ENCODE measurements around the gene OGDHL. TPM values are rescaled to one million over a fixed set of nuclear protein-coding genes. Genes with fewer than 3 reads are reported as not detected.
"Not testable (repeated sequence)": the region's sequence is repeated elsewhere in the genome, so short reads cannot be mapped to it uniquely, and the experiment has no call there.

The OGDHL gene
- 1.9 TPM for total RNA-seq
- long read RNA-seq, partial matches to known transcripts = 3 of 6 reads
- long read RNA-seq, other reads (novel, unspliced or antisense) = 0 of 6 reads

DNA sequence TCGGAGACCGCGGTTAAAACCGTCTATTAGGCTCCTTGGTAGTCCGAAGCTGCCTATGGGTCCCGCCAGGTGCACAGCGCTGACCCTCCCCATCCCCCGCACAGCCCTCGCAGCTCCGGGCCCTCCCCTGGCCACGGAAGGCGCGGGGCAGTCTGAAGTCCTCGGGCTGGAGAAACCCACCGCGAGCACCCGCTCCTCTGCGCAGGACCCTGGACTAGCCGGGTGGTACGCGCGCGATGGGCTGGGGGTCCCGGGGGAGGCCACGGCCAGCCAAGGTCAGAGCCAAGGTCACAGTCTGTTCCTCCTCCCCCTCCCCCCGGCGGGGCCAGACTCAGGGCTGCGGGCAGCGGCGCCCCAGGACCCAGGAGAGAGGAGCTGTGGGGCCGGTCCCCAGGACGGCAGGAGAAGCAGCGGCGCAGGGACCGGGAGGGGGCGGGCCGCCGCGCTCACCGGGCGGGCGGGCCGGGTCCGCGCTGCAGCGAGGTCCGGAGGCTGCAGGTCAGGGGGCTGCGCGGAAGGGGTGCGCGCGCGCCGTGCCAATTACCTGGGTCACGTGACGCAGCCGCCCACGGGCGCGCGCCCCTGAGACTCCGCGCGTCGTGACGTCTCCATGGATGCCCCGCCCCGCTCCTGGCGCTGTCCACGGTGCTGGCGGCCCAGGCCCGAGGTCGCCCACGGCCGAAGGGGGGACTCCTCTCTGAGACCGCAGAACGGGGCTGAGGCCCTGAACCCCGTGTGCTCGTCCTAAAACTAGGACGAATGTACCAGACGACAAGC is at the start of gene OGDHL:
OGDHL (minus strand) TSS at position 535 of the 777 bp plus-strand sequence. CDS start 3,731 bp downstream, outside the sequence.
- DNase-seq (ENCODE audit: missing footprints) (no peak), ATAC-seq (peak; percentile 79)
- intact Hi-C loops (cut with DNase I) = no loop called here

DNA sequence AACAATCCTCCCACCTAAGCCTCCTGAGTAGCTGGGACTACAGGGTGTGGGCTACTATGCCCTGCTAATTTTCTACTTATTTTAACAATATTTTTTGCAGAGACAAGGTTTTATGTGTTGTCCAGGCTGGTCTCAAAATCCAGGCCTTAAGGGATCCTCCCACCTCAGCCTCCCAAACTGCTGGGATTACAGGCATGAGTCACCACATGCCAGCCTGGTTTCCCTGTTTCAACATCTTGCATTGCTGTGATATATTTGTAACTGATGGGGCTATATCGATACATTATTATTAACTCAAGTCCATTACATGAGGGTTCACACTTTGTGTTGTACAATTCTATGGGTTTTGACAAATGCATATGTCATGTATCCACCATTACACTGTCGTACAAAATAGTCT is 41.9 kb upstream of the OGDHL start:
- DNase-seq (ENCODE audit: missing footprints) (no peak), ATAC-seq (no peak)
- intact Hi-C loops (cut with DNase I) = no loop called here

DNA sequence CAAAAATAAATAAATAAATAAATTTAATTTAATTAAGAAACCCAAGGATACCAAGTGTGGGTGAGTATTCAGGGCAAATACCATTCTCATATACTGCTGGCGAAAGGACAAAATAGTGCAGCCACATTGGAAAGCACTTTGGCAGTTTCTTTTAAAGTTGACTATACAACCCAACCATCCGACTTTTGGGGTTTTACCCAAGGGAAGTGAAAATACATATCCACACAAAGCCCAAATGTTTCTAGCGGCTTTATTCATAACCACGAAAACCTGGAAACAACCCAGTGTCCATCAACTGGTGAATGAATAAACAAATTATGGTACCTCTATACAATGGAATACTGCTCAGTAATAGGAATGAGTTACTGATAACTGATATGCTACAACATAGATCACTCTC is 36.2 kb upstream of the OGDHL start:
- DNase-seq (ENCODE audit: missing footprints) (no peak), ATAC-seq (no peak)
- intact Hi-C loops (cut with DNase I) = no loop called here

DNA sequence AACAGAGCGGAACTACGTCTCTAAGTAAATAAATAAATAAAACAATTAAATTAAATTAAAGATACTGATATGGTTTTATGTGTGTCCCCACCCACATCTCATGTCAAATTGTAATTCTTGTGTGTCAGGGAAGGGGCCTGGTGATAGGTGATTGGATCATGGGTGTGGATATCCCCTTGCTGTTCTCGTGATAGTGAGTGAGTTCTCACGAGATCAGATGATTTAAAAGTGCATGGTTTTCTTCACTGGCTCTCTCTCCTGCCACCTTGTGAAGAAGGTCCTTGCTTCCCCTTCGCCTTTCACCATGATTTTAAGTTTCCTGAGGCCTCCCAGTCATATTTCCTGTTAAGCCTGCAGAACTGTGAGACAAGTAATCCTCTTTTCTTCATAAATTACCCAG is 29.0 kb upstream of the OGDHL start:
- no peak for ATAC-seq

DNA sequence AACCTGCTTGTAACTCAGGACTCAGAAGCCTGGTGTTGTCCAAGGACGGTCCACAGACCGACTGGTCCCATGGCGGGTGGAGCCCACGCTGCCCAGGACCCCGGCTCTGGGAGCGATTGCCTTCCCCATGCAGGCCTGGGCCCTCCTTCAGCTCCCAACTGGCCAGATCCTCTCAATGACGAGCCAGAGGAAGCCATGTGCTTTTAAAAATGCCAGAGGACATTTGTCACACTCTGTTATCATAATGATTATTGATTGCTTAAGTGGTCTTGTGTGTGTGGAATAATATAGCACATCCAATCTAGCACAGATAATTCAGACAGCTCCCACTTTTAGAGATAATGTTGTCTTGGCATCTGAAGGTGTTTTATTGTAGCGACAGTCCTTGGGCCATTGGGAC is 22.6 kb upstream of the OGDHL start:
- no peak for ATAC-seq
- intact Hi-C loops (cut with DNase I) = no loop called here
- no peak for DNase-seq (ENCODE audit: missing footprints)

More for the DNA sequence above, 29.0 kb upstream of the OGDHL start:
- intact Hi-C loops (cut with DNase I) = no loop called here
- DNase-seq (ENCODE audit: missing footprints) = no peak

DNA sequence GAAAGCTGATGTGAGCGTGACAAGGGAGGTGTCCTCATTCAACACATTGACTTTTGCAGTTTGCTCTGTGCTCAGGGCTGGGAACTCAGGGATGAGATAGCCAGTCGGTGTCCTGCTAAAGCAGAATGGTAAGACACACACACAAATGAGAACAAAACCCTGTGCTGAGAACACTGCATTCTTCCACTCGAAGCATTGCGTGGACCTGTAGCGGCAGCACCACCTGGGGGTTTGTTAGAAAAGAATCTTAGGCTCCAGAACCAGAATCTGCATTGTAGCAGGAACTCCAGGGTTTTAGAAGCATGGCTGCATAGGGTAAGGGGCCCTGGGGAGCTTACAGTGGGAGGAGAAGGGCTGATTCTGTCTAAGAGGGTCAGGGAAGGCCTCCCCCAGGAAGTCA is 21.5 kb upstream of the OGDHL start:
- DNase-seq (ENCODE audit: missing footprints) = no peak
- intact Hi-C loops (cut with DNase I) = no loop called here
- no peak for ATAC-seq

DNA sequence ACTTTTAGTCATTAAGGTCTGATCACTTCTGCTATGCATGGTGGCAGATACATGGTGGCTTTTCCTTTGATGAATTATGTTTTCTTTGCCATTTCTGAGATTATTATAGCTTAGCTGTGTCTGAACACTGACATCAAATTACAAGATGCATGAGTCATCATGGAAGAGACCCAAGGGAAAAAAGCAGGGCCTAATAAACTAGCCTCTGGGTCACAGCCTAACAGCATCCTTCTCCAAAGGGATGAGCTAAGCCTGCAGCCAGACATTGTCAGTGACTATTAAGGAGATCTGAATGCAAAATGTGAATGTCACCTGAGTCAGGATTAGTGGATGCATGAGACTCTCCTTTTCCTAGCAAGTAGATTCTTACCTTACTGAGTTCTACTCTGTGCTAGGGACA is 19.1 kb upstream of the OGDHL start:
- intact Hi-C loops (cut with DNase I) = no loop called here
- DNase-seq (ENCODE audit: missing footprints) (no peak), ATAC-seq (no peak)

DNA sequence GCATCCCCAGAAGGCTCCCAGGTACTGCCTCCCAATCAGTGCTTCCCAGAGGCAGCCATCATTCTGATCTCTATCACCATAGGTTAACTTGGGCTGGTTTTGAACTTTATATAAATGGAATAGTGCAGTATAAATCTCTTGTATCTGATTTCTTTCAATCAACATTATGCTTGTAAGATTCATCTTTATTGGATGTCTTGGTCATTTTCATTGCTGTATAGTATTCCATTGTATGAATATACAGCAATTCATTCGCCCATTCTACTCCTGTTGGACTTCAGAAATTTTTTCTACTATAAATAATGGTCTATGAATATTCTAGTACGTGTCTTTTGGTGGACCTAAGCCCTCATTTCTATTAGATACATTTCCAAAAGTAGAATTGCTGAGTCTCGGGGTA is 16.1 kb upstream of the OGDHL start:
- ATAC-seq (no peak), DNase-seq (ENCODE audit: missing footprints) (no peak)
- intact Hi-C loops (cut with DNase I) = no loop called here

DNA sequence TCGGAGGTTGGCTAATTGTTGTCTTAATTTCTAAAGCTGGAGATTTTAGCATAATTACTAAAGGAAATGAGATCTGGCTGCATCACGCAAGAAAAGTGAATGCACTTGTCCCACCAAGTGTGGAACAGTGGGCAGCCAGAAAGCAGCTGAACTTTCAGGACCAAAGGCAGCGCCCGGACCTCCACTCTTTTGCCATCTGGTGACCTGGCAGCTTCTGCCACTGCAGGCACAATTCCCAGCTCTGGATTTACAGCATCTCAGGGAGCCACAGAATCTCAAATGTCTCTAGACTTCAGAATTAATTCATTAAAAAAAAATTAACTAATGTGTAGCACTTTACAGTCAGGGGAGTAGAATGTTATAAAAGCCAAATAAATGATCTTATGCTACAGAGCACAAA is 14.7 kb upstream of the OGDHL start:
- ATAC-seq = no peak
- intact Hi-C loops (cut with DNase I) = no loop called here
- no peak for DNase-seq (ENCODE audit: missing footprints)

DNA sequence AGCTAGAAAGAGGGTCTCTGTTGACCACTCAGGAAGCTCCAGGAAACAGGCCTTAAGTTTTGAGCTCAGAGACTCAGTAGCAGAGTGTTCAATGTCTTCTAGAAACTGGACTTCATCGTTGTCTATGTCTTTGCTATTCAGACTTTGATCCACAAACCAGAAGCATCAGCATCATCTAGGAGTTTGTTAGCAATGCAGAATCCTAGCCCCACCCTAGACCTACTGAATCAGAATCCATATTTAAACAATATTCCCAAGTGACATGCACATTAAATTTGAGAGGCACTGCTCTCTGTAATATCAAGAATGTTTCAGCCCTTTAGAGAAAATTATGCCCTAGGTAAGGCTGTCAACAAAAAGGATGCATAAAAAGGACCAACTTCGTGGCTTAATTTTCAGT is 12.9 kb upstream of the OGDHL start:
- intact Hi-C loops (cut with DNase I) = no loop called here
- ATAC-seq (no peak), DNase-seq (ENCODE audit: missing footprints) (no peak)

DNA sequence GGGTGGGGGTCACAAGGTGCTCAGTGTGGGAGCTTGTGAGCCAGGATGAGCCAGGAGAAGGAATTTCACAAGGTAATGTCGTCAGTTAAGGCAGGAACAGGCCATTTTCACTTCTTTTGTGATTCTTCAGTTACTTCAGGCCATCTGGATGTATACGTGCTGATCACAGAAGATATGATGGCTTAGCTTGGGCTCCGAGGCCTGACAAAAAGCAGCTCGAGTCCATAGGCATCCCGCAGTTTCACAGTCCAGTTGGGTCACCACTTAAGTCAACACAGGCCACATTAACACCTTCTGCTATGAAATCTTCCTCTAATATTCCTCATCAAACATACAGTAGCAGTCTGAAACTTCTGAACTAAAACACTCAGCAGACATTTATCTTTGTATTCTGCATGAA is 10.8 kb upstream of the OGDHL start:
- DNase-seq (ENCODE audit: missing footprints); ATAC-seq; intact Hi-C loops (cut with DNase I): not testable (repeated sequence)

DNA sequence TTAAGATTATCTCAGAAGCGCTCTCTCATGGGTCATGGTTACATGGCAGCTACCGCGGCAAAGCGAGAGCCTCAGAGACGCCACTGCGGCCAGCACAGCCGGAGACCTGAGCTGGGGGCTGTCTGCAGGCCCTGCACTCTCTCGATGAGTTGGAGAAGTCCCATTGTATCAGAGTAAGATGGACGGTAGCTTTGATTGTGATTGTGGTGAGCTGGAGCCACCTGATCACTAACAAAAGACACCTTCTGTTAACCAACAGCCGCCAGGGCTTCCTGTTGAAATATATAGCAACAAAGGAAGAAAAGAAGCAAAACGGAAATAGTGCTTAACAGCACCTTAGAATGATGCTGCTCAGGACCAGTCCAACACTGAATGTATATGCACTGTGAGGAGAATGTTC is 8.9 kb upstream of the OGDHL start:
- ATAC-seq; intact Hi-C loops (cut with DNase I); DNase-seq (ENCODE audit: missing footprints): not testable (repeated sequence)

DNA sequence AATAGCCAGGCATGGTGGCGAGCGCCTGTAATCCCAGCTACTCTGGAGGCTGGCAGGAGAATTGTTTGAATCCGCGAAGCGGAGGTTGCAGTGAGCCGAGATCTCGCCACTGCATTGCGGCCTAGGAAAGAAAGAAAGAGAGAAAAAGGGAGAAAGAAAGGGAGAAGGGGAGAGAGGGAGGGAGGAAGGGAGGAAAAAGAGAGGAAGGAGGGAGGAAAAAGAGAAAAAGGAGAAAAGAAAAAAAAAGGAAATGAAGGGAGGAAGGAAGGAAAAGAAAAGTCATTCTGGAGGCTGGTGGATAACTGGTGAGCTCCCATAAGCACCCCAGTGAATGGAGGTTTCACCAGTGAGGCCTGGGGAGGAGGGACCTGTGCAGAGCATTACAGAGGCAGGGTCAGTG is 7.6 kb upstream of the OGDHL start:
- intact Hi-C loops (cut with DNase I) = no loop called here
- ATAC-seq = no peak

DNA sequence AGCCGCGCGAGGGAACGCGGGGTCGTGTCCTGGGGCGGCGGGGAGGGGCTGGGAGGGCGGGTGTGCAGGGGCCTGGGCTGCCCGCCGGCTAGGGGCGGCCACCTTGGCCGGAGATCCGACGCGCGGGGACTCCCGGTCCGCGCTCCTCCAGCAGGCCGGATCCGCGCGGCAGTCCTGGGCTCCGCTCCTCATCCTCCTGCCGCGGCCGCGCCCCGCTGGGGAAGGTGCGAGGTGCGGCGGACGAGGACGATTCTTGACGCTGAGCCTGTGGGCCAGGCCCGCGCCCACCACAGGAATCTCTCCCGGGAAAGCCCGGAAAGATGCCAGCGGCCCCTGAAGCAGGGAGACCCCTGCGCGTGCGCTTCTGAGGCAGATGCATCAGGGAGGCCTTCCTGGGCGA is 6.6 kb upstream of the OGDHL start:
- DNase-seq (ENCODE audit: missing footprints) (no peak), ATAC-seq (no peak)
- intact Hi-C loops (cut with DNase I) = no loop called here

More for the DNA sequence above, 7.6 kb upstream of the OGDHL start:
- no peak for DNase-seq (ENCODE audit: missing footprints)

DNA sequence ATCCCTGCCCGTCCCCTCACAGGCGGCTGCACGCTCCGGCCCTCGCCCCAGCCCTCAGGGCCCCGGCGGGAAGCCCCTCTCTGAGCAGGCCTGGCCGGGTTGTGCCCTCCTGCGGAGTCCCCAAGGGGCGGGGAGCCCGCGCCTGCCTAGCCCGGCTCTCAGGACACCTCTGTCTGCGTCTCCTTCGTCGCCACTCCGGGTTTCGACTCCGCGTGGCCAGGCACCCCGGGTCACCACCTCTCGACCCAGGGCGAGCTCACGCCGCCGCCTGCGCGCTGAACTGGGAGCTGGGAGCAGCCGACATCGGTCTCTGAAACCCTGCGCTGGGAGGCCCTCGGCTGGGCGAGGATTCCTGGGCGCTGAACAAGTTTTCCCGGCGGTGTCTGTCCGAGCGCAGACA is 6.2 kb upstream of the OGDHL start:
- DNase-seq (ENCODE audit: missing footprints) (no peak), ATAC-seq (no peak)
- intact Hi-C loops (cut with DNase I) = no loop called here

DNA sequence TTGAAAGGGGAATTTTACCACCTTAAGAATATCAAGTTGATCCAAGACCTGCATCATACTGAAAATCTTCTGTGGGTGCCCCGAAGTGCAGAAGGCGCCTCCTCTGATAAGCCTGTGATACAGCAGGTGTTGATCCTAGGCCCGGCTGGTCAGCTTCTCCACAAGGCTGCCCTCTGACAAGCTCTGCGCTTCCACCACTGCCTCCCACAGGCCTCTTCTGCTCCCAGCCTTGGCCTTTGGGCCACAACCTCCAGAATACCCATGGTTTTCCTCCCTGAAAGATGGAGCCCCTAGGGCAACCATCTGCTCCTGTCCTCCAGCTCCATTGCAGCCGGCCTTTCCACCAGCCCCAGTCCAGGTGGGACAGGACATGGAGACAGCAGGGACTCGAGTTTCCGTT is 5.6 kb upstream of the OGDHL start:
- DNase-seq (ENCODE audit: missing footprints) (no peak), ATAC-seq (no peak)
- intact Hi-C loops (cut with DNase I) = no loop called here

DNA sequence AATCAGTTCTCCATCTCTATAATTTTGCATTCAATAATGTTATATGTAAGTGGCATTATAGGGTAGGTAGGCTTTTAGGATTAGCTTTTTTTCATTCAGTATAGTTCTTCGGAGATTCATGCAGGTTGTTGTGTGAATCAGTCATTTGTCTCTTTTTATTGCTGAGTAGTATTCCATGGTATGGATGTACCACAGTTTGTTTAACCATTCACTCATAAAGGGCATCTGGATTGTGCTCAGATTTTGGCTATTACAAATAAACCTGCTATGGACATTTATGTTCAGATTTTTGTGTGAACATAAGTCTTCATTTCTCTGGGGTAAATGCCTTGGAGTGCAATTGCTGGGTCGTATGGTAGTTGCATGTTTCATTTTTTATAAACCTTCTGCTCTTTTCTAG is 4.4 kb upstream of the OGDHL start:
- DNase-seq (ENCODE audit: missing footprints) (no peak), ATAC-seq (no peak)
- intact Hi-C loops (cut with DNase I) = no loop called here

DNA sequence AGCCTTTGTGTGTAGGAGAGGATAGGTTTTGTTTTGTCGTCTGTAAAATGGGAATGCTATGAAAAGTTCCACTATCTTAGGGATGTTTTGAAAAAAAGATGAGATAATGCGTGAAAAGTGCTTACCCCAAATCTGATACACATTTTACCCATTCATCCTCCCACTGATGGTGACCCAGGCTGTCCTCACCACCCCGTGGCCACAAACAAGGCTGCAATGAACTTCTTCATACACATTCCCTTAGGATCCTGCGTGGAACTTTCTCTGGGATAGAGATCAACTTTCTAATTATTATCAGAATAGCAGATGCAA is 399 bp upstream of the OGDHL start:
- intact Hi-C loops (cut with DNase I) = no loop called here
- ATAC-seq (no peak), DNase-seq (ENCODE audit: missing footprints) (no peak)

DNA sequence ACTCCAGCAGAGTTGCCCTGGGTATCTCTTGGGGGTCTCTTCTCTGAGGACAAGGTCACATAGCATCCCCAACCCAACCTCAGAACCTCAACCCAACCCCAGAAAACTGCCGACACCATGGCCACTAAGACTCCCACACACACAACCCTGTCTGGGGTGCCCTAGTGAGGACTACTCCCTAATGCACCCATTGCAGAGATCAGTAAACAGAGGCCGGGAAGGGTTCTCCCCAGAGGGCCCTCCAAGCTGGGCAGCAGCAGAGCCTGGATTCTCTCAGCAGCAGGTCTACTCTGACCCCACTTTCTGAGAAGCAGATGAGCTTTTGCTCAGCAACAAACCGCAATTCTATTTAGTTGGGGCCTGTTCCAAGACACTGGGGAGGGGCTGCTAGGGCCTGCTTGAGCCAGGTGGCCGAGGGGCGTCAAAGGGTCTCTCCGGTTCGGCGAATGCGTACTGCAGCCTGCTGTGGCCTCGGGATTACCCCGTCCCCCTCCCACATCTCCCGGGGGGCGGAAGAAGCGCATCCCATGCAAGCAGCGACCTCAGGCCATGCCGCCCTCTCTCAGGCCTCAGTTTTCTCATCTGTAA is 828 bp downstream of the OGDHL start:
- no peak for ATAC-seq
- intact Hi-C loops (cut with DNase I) = no loop called here
- no peak for DNase-seq (ENCODE audit: missing footprints)

DNA sequence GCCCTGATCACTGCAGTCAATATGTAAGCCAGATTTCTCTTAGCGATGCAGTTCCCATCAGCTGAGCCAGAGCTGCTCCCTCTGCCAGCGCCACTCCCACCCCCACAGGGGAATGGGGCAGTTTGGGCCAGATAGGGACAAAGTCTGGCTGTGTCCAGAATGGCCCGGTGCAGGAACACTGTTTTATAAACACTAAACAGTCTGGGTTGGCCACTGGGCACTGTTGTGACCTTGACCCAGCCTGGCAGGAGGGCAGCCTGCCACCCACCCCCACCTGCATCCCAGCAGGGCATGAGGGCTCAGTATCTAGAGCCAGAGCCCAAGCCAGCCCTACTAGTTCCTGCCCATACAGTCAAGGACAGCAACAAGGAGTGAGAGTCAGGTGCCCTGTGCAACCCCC is 1.3 kb downstream of the OGDHL start:
- intact Hi-C loops (cut with DNase I) = no loop called here
- DNase-seq (ENCODE audit: missing footprints) (no peak), ATAC-seq (no peak)

Measured in Right ventricle myocardium inferior (tissue), 1 donor.